Loucy (cell line): ENCODE data around the gene GRID1.

Experiments used
- CTCF ChIP-seq: fragments of 200-600 bp; sonication (generic); conservative IDR thresholded peaks from 2 replicates; pipeline ENCODE4 v1.5.1; 2014; ENCODE audit warnings: mild to moderate bottlenecking, antibody characterized with exemption, low read length
- EZH2phosphoT487 ChIP-seq: fragments of 200-600 bp; IDR thresholded peaks from 2 replicates; pipeline ENCODE4 v1.6.1; 2018; ENCODE audit warnings: antibody characterized with exemption, mild to moderate bottlenecking, moderate library complexity, borderline replicate concordance

GRCh38 chr10:85647741-85648140 lies 718.9 kb downstream of the GRID1 start:
- TF ChIP-seq CTCF (no peak), EZH2phosphoT487 (no peak)
